Spleen (tissue), 3 donors: ENCODE data around the gene CLMP.

ENCODE experiments used
- POLR2A ChIP-seq, 3 donors: fragments of 450-650 bp; IDR thresholded peaks; one replicate each; pipeline ENCODE4 v1.5.1; 2017; ENCODE audit warnings: antibody characterized with exemption in 3 of 3, mild to moderate bottlenecking in 1 of 3
- POLR2AphosphoS5 ChIP-seq, 3 donors: sonication (generic); formaldehyde crosslinking; IDR thresholded peaks; one replicate each; pipeline ENCODE4 v1.5.1; 2017; ENCODE audit warnings: antibody characterized with exemption in 3 of 3

DNA sequence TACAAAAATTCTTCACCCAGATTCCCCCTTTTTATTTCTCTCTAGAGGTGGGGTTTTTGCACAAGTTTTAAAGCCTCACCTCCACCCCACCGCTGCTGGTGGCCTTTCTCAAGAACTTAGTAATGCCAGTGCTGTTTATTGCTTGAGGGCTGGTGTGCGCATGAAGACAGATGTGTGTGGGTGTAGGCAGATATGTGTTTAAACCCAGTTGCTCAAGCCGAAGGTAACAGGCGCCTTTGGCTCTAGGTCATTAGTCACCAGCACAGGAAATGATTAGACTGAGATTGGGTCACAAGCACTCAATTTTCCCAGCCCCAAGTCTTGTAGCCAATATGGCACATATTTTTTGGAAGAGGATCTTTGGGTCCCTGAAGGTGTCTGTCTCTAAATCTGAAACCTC, 2.7 kb upstream of the CLMP start:
- TF ChIP-seq POLR2A (IDR thresholded peaks at IDR 0.05), result no peak
- TF ChIP-seq POLR2AphosphoS5 (IDR thresholded peaks at IDR 0.05), result no peak
